Measurements from ENCODE around the gene KIRREL3.

KIRREL3 gene

DNA sequence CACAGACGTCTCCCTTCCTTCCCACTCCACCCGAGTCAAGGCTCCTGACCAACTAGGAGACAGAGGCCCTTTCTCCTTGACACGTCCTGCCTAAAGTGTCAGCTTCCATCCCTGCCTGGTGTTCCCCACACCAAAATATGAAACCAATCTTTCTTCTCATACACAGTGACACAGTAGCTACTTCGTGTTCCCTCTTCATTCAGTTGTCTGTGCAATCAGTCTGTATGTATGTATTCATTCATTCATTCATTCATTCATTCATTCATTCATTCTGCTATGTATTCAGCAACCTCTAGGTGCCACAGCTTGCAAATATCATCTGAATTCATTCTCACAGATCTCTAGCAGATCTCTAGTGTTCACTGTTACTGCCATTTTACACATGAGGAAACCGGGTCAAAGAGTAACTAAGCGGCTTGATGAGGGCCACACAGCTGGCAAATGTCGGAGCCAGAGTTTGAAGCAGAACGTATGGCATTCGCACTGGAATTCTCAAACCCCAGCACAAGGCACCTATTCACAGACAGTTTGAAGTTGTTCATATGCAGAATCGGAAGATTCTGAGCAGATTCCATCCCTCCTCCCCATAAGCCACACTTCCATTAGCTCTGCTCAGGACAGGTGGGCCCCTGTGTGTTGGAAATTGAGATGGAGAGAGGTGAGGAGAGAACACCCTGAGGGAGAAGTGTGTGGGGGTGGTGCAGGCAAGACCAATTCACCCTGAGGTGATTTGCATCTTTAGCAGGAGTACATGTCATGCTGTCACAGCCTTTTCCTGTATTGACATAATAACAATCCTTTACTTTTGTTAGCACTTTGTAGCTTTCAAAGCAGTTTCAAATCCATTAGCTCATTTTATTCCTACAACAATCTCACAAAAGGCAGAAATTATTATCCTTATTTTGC, 369.4 kb downstream of the KIRREL3 start:
- H3K4me3 ChIP-seq (ENCODE audit: control insufficient read depth, low read depth, low read length) = no peak overlapping the region
- TF ChIP-seq, protein P1, sequence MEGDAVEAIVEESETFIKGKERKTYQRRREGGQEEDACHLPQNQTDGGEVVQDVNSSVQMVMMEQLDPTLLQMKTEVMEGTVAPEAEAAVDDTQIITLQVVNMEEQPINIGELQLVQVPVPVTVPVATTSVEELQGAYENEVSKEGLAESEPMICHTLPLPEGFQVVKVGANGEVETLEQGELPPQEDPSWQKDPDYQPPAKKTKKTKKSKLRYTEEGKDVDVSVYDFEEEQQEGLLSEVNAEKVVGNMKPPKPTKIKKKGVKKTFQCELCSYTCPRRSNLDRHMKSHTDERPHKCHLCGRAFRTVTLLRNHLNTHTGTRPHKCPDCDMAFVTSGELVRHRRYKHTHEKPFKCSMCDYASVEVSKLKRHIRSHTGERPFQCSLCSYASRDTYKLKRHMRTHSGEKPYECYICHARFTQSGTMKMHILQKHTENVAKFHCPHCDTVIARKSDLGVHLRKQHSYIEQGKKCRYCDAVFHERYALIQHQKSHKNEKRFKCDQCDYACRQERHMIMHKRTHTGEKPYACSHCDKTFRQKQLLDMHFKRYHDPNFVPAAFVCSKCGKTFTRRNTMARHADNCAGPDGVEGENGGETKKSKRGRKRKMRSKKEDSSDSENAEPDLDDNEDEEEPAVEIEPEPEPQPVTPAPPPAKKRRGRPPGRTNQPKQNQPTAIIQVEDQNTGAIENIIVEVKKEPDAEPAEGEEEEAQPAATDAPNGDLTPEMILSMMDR (IDR thresholded peaks at IDR 0.05; ENCODE audit: control insufficient read depth, insufficient read depth, low read depth, low read length, missing control alignments) = no peak
- DNase-seq (ENCODE audit: low read depth) = no peak

DNA sequence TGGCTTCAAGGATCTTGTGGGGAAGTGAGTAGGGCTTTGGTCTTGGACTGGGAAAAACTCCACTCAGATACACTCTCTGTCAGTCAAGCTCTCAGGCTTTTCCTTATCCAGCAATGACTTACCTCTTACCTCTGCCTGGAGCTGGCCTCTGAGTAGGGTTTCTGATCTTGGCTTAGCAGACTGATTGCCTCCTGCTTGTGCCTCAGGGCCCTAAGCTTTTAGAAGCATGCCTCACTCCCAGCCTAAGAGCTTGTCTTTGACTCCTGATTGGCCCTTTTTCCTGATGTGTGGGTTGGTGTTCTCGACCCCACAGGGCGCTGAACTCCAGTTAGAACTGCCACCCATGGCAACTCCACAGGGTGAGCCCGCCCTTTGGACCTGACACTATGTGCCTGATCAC, 370.1 kb downstream of the KIRREL3 start:
- H3K4me3 ChIP-seq (ENCODE audit: control insufficient read depth, low read depth, low read length) = no peak overlapping the region
- TF ChIP-seq, protein P1 (IDR thresholded peaks at IDR 0.05; ENCODE audit: control insufficient read depth, insufficient read depth, low read depth, low read length, missing control alignments) = no peak
- DNase-seq (ENCODE audit: low read depth) = no peak

DNA sequence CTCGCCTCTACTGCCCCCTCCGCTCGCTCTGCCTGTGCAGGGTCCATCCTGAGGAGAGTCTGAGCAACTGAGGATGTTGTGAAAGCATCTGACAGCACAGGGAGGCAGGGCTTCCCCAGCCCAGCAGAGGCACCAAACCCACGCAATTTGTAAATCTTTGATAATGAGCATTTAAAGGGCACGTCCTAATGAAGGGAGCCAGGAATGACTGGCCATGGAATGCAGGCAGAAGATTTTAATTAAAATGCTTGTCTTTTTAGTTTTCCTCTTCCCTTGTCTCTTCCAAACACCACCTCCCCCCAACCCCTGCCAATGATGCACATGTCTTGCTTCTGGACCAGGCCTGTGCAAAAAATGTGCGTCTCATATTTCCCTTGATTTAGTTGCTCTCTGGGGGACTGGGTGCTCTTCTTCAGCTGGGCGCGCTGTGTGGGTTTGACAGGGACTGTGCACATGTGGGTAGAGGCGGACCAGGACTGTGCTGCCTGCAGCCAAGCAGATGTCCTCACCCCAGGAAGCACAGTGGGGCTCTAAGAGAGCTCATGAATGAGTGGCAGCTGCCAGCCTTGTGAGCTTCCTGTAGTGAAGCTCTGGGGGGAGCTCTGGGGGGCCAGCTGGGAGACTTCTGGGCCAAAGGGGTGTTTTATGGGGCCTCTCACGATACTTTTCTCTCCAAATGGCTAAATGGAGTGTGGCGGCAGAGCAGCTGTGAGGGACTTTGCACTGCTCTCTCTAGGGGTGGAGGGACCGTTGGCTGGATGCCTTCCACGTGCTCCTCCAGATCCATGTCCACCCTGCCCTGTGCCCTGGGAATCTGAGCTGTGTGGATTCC, 371.6 kb downstream of the KIRREL3 start:
- no peak overlapping the region for H3K4me3 ChIP-seq (ENCODE audit: control insufficient read depth, low read depth, low read length)
- TF ChIP-seq, protein P1 (IDR thresholded peaks at IDR 0.05; ENCODE audit: control insufficient read depth, insufficient read depth, low read depth, low read length, missing control alignments) = peak; percentile 55
- DNase-seq (ENCODE audit: low read depth) = peak; percentile 90

DNA sequence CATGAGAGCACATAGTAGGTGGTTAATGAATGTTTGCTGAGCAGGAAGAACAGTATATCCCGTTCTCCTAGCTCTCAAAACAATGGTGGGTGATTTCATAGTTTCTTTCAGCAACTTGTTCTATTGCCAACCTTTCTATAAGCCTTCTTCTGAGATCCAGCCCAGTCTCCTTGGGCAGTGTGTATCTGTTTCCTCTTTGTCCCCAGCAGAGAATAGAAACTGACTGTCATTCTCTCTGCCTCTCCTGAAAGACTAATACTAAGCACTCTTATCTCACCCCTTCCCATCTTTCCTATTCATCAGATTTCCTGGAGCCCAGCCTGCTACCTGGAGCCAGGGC, 372.1 kb downstream of the KIRREL3 start:
- TF ChIP-seq, protein P1 (IDR thresholded peaks at IDR 0.05; ENCODE audit: control insufficient read depth, insufficient read depth, low read depth, low read length, missing control alignments) = no peak
- no peak overlapping the region for H3K4me3 ChIP-seq (ENCODE audit: control insufficient read depth, low read depth, low read length)
- DNase-seq (ENCODE audit: low read depth) = no peak

DNA sequence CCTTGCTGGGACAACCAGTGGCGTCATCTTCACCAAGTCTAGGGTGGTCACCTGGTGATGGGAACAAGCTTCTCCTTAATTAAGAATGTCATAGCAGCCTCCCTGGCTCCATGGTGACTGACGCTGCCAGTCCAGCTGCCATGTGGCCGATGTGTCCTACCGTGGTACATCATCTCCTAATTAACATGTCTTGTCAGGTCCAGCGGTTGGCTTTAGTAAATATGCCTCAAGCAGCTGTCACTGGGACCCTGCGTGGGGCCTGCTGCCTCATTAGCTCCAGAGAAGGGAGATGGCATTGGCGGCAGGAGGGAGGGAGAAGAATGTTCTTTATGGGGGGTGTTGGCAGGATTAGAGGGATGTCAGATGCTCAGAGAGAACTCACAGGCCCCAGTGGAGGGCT, 373.1 kb downstream of the KIRREL3 start:
- no peak for DNase-seq (ENCODE audit: low read depth)
- no peak overlapping the region for H3K4me3 ChIP-seq (ENCODE audit: control insufficient read depth, low read depth, low read length)
- TF ChIP-seq, protein P1 (IDR thresholded peaks at IDR 0.05; ENCODE audit: control insufficient read depth, insufficient read depth, low read depth, low read length, missing control alignments) = no peak

DNA sequence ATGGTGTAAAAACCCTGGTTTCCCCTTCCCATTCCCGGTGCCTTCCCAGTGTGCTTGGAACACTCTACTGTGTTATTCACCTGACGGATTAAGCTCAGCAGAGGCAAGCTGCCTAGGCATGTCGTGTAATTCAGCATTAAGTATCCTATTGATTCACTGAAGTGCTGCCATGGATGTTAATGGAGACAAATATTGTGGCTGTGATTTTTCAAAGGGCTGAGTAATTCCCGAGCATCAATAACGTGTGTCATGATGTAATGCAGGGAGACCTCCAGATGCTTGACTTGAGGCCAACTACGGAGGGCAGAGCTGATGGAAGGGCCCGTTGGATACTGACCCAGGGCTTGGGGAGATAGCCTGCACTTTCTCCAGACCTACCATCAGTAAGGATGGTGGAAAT, 376.1 kb downstream of the KIRREL3 start:
- H3K4me3 ChIP-seq (ENCODE audit: control insufficient read depth, low read depth, low read length) = no peak overlapping the region
- DNase-seq (ENCODE audit: low read depth) = no peak
- TF ChIP-seq, protein P1 (IDR thresholded peaks at IDR 0.05; ENCODE audit: control insufficient read depth, insufficient read depth, low read depth, low read length, missing control alignments) = no peak
